H9 (cell line): Measurements from ENCODE around the gene STN1. TPM values are rescaled to one million over a fixed set of nuclear protein-coding genes. Genes with fewer than 3 reads are reported as not detected.

Source experiments
- DNase-seq: peaks from one replicate; pipeline ENCODE4 v3.0.0-alpha.2; 2017
- H2AFZ ChIP-seq: one replicate; pipeline ENCODE4 v1.6.1; 2013; ENCODE audit warnings: mild to moderate bottlenecking, low read length, control low read depth, moderate library complexity
- H2AK5ac ChIP-seq: 2 replicates; pipeline ENCODE4 v1.6.1; 2013; ENCODE audit warnings: low read length, control low read depth, mixed read lengths; ENCODE audit not compliant: insufficient read length
- H2BK120ac ChIP-seq: one replicate; pipeline ENCODE4 v1.6.1; 2013; ENCODE audit warnings: low read depth, mild to moderate bottlenecking, low read length, control low read depth, inconsistent platforms; ENCODE audit not compliant: poor library complexity, severe bottlenecking
- H2BK12ac ChIP-seq: 2 replicates; pipeline ENCODE4 v1.6.1; 2013; ENCODE audit warnings: low read length, control low read depth, mixed read lengths, low read depth; ENCODE audit not compliant: insufficient read length
- H2BK15ac ChIP-seq: 2 replicates; pipeline ENCODE4 v1.6.1; 2013; ENCODE audit warnings: low read depth, low read length, control low read depth
- H2BK20ac ChIP-seq: one replicate; pipeline ENCODE4 v1.6.1; 2013; ENCODE audit warnings: low read depth, mild to moderate bottlenecking, low read length, control low read depth, inconsistent platforms; ENCODE audit not compliant: poor library complexity, severe bottlenecking
- H2BK5ac ChIP-seq: 2 replicates; pipeline ENCODE4 v1.6.1; 2013; ENCODE audit warnings: low read length, control low read depth, mixed read lengths; ENCODE audit not compliant: insufficient read length
- H3K14ac ChIP-seq: 2 replicates; pipeline ENCODE4 v1.6.1; 2013; ENCODE audit warnings: low read length, control low read depth; ENCODE audit not compliant: insufficient read depth
- H3K18ac ChIP-seq: 2 replicates; pipeline ENCODE4 v1.6.1; 2013; ENCODE audit warnings: low read depth, mild to moderate bottlenecking, mixed read lengths, low read length, control low read depth; ENCODE audit not compliant: insufficient read length
- H3K23ac ChIP-seq: 2 replicates; pipeline ENCODE4 v1.6.1; 2013; ENCODE audit warnings: low read length, control low read depth, mixed read lengths, low read depth; ENCODE audit not compliant: insufficient read length
- H3K23me2 ChIP-seq: 2 replicates; pipeline ENCODE4 v1.6.1; 2013; ENCODE audit warnings: low read depth, mild to moderate bottlenecking, mixed read lengths, low read length, control low read depth; ENCODE audit not compliant: insufficient read length, poor library complexity, severe bottlenecking
- H3K27ac ChIP-seq: 2 replicates; pipeline ENCODE4 v1.5.1; 2013; ENCODE audit warnings: low read length, control low read depth, mixed read lengths, low read depth; ENCODE audit not compliant: insufficient read length
- H3K27me3 ChIP-seq: 2 replicates; pipeline ENCODE4 v1.6.1; 2013; ENCODE audit warnings: low read length, control low read depth, inconsistent platforms; ENCODE audit not compliant: insufficient read depth
- H3K4ac ChIP-seq: 2 replicates; pipeline ENCODE4 v1.6.1; 2013; ENCODE audit warnings: low read depth, mild to moderate bottlenecking, control low read depth, inconsistent platforms, low read length, moderate library complexity
- H3K4me1 ChIP-seq: 2 replicates; pipeline ENCODE4 v1.6.1; 2013; ENCODE audit warnings: low read length, control low read depth, inconsistent platforms; ENCODE audit not compliant: insufficient read depth
- H3K4me2 ChIP-seq: 2 replicates; pipeline ENCODE4 v1.6.1; 2013; ENCODE audit warnings: low read length, control low read depth, mixed read lengths; ENCODE audit not compliant: insufficient read length, insufficient read depth
- H3K56ac ChIP-seq: 2 replicates; pipeline ENCODE4 v1.6.1; 2013; ENCODE audit warnings: low read depth, mild to moderate bottlenecking, mixed read lengths, low read length, control low read depth; ENCODE audit not compliant: insufficient read length
- H3K79me1 ChIP-seq: 2 replicates; pipeline ENCODE4 v1.6.1; 2013; ENCODE audit warnings: low read depth, mild to moderate bottlenecking, moderate library complexity, low read length, control low read depth, inconsistent platforms; ENCODE audit not compliant: insufficient read depth, poor library complexity, severe bottlenecking
- H3K79me2 ChIP-seq: 2 replicates; pipeline ENCODE4 v1.6.1; 2013; ENCODE audit warnings: low read length, control low read depth, inconsistent platforms; ENCODE audit not compliant: insufficient read depth
- H3K9ac ChIP-seq: 2 replicates; pipeline ENCODE4 v1.6.1; 2013; ENCODE audit warnings: low read length, control low read depth, mixed read lengths; ENCODE audit not compliant: insufficient read length; ENCODE audit errors: extremely low read depth
- H3K9me3 ChIP-seq: one replicate; pipeline ENCODE4 v1.6.1; 2013; ENCODE audit warnings: low read depth, low read length, inconsistent platforms; ENCODE audit not compliant: control insufficient read depth
- H3T11ph ChIP-seq: one replicate; pipeline ENCODE4 v1.6.1; 2013; ENCODE audit warnings: mild to moderate bottlenecking, low read length, control low read depth, inconsistent platforms
- H4K20me1 ChIP-seq: one replicate; pipeline ENCODE4 v1.6.1; 2013; ENCODE audit not compliant: control insufficient read depth, insufficient read length, insufficient read depth
- H4K5ac ChIP-seq: 2 replicates; pipeline ENCODE4 v1.6.1; 2013; ENCODE audit warnings: low read depth, mild to moderate bottlenecking, mixed read lengths, low read length, control low read depth; ENCODE audit not compliant: insufficient read length
- H4K8ac ChIP-seq: replicated peaks from 2 replicates; pipeline ENCODE4 v1.6.1; 2013; ENCODE audit warnings: low read length, control low read depth, mixed read lengths, low read depth; ENCODE audit not compliant: insufficient read length
- H4K91ac ChIP-seq: 2 replicates; pipeline ENCODE4 v1.6.1; 2013; ENCODE audit warnings: low read depth, mild to moderate bottlenecking, moderate library complexity, mixed read lengths, low read length, control low read depth; ENCODE audit not compliant: insufficient read length
- H3K27ac Mint-ChIP-seq, 3 experiments: 2 replicates in 2 of 3; 3 replicates in 1 of 3; pipeline ENCODE4 v1.8.0; 2020 to 2021; ENCODE audit warnings: mixed read lengths in 3 of 3, mild to moderate bottlenecking in 1 of 3, moderate library complexity in 1 of 3
- H3K27me3 Mint-ChIP-seq: 2 replicates; pipeline ENCODE4 v1.8.0; 2021; ENCODE audit warnings: low read depth, mild to moderate bottlenecking, moderate library complexity, mixed read lengths
- H3K36me3 Mint-ChIP-seq, 3 experiments: 2 replicates in 2 of 3; 3 replicates in 1 of 3; pipeline ENCODE4 v1.8.0; 2020 to 2021; ENCODE audit warnings: low read depth in 3 of 3, mixed read lengths in 3 of 3; ENCODE audit not compliant: insufficient read depth in 1 of 3
- H3K4me1 Mint-ChIP-seq, 2 experiments: 2 replicates each; pipeline ENCODE4 v1.8.0; 2020; ENCODE audit warnings: mixed read lengths in 2 of 2
- H3K4me3 Mint-ChIP-seq, 2 experiments: 2 replicates in 1 of 2; 3 replicates in 1 of 2; pipeline ENCODE4 v1.8.0; 2020 to 2021; ENCODE audit warnings: mild to moderate bottlenecking in 2 of 2, mixed read lengths in 2 of 2, moderate library complexity in 1 of 2
- H3K9me3 Mint-ChIP-seq, 2 experiments: 2 replicates in 1 of 2; 3 replicates in 1 of 2; pipeline ENCODE4 v1.8.0; 2020; ENCODE audit warnings: mild to moderate bottlenecking in 2 of 2, mixed read lengths in 2 of 2, moderate library complexity in 1 of 2
- WGBS: extraction: QIAGEN DNeasy Blood & Tissue Kit; methylation state at CpG from one replicate; pipeline ENCODE4 v1.1.7; 2013; ENCODE audit warnings: missing lambda C conversion rate, low lambda C conversion rate, mixed read lengths; ENCODE audit not compliant: insufficient read length; ENCODE audit errors: extremely low coverage; 5-methylcytosine and 5-hydroxymethylcytosine counted together
- total RNA-seq: library from RNA; stranded (reverse); gene quantifications from 2 replicates; pipeline ENCODE4 v1.2.1, GENCODE V29; 2021
- TF ChIP-seq, protein P1 (sequence below): fragments of 200-600 bp; sonication (generic); conservative IDR thresholded peaks from 3 replicates; pipeline ENCODE4 v1.8.0; 2021; ENCODE audit warnings: antibody characterized with exemption, mild to moderate bottlenecking

STN1 gene
- total RNA-seq, 1 experiment from 2014 or later, result 11.3 TPM

DNA sequence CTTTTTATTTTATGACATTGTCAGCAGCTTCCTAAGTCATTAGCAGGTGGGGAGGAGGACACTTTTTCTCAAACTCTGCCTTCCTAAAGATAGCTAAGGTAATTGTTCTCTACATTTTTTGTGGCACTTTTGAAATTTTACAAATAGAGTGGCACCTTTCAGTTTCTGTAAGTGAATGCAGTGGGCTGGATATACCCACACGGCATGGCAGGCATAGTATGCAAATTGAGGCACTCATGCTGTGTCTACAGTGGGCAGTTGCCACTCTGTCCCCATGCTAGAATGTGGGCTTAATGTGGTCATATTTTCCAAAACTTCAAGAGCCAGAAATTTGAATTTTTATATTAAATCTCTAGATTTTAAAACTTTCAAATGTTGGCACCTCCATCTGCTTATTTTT, 49.8 kb downstream of the STN1 start:
- peaks cover 13 to 18% of the 10 kb centered on the region in 2 experiments for H3K4me1 Mint-ChIP-seq
- no peak overlapping the region for H3K27ac ChIP-seq
- no peak overlapping the region for H2BK120ac ChIP-seq
- no peak overlapping the region for H4K91ac ChIP-seq
- no peak overlapping the region for H2BK20ac ChIP-seq
- H3K27me3 Mint-ChIP-seq, result peaks cover 5% of the 10 kb centered on the region; the same call in 1 of the 2 replicates
- no peak overlapping the region for H3K9ac ChIP-seq
- no peak overlapping the region for H2AFZ ChIP-seq
- no peak overlapping the region for H2BK12ac ChIP-seq
- H3K27ac Mint-ChIP-seq, result no peak overlapping the region; a peak in 1 of 7 replicates
- H3K4ac ChIP-seq, result no peak overlapping the region
- H3K18ac ChIP-seq, result no peak overlapping the region
- H3K79me2 ChIP-seq, result no peaks in the 10 kb centered on the region
- WGBS, result no CpG with 5 or more reads among the region's 1 CpG
- DNase-seq, result no peak
- TF ChIP-seq, protein P1, sequence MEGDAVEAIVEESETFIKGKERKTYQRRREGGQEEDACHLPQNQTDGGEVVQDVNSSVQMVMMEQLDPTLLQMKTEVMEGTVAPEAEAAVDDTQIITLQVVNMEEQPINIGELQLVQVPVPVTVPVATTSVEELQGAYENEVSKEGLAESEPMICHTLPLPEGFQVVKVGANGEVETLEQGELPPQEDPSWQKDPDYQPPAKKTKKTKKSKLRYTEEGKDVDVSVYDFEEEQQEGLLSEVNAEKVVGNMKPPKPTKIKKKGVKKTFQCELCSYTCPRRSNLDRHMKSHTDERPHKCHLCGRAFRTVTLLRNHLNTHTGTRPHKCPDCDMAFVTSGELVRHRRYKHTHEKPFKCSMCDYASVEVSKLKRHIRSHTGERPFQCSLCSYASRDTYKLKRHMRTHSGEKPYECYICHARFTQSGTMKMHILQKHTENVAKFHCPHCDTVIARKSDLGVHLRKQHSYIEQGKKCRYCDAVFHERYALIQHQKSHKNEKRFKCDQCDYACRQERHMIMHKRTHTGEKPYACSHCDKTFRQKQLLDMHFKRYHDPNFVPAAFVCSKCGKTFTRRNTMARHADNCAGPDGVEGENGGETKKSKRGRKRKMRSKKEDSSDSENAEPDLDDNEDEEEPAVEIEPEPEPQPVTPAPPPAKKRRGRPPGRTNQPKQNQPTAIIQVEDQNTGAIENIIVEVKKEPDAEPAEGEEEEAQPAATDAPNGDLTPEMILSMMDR, result no peak
- H2BK5ac ChIP-seq, result no peak overlapping the region
- H3T11ph ChIP-seq, result no peak overlapping the region
- H3K56ac ChIP-seq, result no peak overlapping the region
- H3K4me3 Mint-ChIP-seq, result no peak overlapping the region
- H3K4me1 ChIP-seq, result 0 out of 2 replicates have a peak, but pooled peaks cover 2% of the 10 kb centered on the region
- peaks cover 16 to 17% of the 10 kb centered on the region in 2 experiments for H3K9me3 Mint-ChIP-seq
- H3K23ac ChIP-seq, result no peak overlapping the region
- H3K27me3 ChIP-seq, result no peaks in the 10 kb centered on the region
- H3K4me2 ChIP-seq, result no peak overlapping the region
- H4K8ac ChIP-seq, result no peak overlapping the region
- no peak overlapping the region for H3K14ac ChIP-seq
- no peaks in the 10 kb centered on the region for H3K9me3 ChIP-seq
- no peak overlapping the region for H4K5ac ChIP-seq
- H4K20me1 ChIP-seq, result no peaks in the 10 kb centered on the region
- no peak overlapping the region for H2AK5ac ChIP-seq
- no peaks in the 10 kb centered on the region for H3K79me1 ChIP-seq
- no peaks in the 10 kb centered on the region for H3K23me2 ChIP-seq
- H3K36me3 Mint-ChIP-seq, result peaks cover 1 to 10% (median 7%) of the 10 kb centered on the region in 3 experiments; a peak in 4 of 7 replicates
- no peak overlapping the region for H2BK15ac ChIP-seq
